HG03378 (cell line): Measurements from ENCODE around the gene AQP11.

Experiments
- ATAC-seq: cut with Tn5 transposase; IDR thresholded peaks from one replicate; pipeline ENCODE4 v1.9.1; 2021; ENCODE audit warnings: mild to moderate bottlenecking, moderate library complexity; ENCODE audit not compliant: unreplicated experiment

AQP11 gene

DNA sequence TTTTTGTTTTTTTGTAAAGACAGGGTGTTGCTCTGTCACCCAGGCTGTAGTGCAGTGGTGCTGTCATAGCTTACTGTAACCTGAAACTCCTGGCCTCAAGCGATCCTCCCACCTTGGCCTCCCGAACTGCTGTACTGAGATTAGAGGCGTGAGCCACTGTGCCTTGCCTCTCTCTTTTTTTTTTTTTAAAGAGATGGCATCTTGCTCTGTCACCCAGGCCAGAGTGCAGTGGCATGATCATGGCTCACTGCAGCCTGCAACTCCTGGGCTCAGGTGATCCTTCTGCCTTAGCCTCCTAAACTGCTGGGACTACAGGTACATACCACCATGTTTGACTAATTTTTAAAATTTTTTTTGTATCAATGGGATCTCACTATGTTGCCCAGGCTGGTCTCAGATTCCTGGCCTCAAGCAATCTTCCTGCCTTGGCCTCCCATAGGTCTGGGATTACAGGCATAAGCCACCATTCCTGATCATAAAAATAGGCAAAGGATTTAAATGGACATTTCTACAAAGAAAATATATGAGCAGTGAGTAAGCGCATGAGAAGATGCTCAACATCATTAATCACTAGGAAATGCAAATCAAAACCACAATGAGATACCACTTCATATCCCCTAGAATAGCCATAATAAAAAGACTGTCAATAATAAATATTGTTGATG lies 65.1 kb downstream of the AQP11 start:
- no peak for ATAC-seq

DNA sequence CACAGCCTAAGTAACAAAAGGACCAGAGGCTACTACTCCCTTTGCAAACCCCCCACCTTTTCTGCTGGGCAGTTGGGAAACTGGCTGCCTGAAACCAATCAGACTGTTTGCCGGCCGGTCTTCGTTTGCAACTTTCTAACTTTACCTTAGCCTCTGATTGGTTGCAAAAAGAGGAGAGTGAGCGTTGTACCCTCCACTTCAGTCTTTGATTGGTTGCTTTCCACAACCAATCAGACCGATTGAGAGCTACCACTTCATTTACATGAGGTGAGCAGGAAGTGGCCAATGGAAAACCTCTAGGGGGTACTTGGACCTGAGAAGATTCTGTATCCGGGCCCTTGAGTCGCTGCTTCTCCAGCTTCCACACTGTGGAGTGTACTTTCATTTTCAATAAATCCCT lies 66.6 kb downstream of the AQP11 start:
- no peak for ATAC-seq

DNA sequence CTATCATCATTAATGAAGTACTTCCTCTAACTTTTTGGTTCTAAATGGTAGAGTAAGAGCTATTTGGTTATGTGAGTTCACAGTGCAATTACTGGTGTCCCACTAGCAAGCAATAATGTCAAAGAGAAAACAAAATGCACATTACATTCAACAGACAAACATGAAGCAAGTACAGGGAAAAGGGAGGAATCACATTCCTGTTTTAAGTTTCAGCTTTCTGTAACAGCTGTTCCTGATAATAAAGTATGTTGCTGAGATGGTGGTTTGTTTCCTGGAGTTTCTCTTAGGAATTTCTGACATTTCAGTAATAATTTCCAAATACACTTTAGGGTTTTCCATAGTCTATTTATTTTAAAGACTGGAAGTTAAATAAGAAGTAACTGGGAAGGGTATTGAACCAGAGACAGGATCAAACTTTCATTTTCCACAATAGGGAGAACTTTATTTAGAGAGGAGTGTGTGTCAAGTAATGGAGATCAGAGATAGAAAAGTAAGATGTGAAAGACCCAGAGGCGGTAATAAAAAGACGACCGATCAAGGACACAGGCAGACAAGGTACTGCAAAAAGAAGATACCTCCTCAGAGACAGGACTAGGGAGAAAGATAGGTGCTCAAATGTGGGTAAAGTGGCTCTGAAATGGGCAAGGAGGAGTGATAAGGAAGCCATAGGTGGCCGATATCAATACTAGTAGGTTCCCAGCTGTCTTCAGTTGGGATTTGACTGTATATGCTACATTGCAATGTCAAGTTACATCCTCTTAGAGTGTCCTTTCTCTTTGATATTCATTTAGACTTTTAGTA lies 68.7 kb downstream of the AQP11 start:
- no peak for ATAC-seq
